ENCODE measurements around the gene RELA. TPM values are rescaled to one million over a fixed set of nuclear protein-coding genes. Genes with fewer than 3 reads are reported as not detected.

RELA gene
- total and polyA plus RNA-seq, 2 experiments from 2014 or later = 18.5 to 22.8 TPM

DNA sequence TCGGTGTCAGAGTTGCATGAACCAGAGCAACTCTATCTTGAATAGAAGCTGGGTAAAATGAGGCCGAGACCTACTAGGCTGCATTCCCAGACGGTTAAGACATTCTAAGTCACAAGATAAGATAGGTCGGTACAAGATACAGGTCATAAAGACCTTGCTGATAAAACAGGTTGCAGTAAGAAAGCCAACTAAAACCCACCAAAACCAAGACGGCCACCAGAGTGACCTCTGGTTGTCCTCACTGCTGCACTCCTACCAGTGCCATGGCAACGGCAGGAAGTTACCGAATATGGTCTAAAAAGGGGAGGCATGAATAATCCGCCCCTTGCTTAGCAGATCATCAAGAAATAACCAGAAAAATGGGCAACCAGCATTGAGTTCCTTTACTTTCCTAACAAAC lies 46.9 kb upstream of the RELA start (continued):
- TF ChIP-seq ZNF462 (CRISPR knock-in tag; IDR thresholded peaks at IDR 0.05) = no peak
- no peak for TF ChIP-seq ETS1 (IDR thresholded peaks at IDR 0.05)
- TF ChIP-seq CREB1 (CRISPR knock-in tag; IDR thresholded peaks at IDR 0.05; ENCODE audit: low read depth) = no peak
- TF ChIP-seq JUNB (IDR thresholded peaks at IDR 0.05; ENCODE audit: unreplicated experiment) = no peak
- TF ChIP-seq EZH2 (IDR thresholded peaks at IDR 0.05; ENCODE audit: low read depth, unreplicated experiment) = no peak
- no peak for TF ChIP-seq NANOG (IDR thresholded peaks at IDR 0.05; ENCODE audit: borderline replicate concordance)
- TF ChIP-seq, protein P1, sequence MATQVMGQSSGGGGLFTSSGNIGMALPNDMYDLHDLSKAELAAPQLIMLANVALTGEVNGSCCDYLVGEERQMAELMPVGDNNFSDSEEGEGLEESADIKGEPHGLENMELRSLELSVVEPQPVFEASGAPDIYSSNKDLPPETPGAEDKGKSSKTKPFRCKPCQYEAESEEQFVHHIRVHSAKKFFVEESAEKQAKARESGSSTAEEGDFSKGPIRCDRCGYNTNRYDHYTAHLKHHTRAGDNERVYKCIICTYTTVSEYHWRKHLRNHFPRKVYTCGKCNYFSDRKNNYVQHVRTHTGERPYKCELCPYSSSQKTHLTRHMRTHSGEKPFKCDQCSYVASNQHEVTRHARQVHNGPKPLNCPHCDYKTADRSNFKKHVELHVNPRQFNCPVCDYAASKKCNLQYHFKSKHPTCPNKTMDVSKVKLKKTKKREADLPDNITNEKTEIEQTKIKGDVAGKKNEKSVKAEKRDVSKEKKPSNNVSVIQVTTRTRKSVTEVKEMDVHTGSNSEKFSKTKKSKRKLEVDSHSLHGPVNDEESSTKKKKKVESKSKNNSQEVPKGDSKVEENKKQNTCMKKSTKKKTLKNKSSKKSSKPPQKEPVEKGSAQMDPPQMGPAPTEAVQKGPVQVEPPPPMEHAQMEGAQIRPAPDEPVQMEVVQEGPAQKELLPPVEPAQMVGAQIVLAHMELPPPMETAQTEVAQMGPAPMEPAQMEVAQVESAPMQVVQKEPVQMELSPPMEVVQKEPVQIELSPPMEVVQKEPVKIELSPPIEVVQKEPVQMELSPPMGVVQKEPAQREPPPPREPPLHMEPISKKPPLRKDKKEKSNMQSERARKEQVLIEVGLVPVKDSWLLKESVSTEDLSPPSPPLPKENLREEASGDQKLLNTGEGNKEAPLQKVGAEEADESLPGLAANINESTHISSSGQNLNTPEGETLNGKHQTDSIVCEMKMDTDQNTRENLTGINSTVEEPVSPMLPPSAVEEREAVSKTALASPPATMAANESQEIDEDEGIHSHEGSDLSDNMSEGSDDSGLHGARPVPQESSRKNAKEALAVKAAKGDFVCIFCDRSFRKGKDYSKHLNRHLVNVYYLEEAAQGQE (IDR thresholded peaks at IDR 0.05; ENCODE audit: unreplicated experiment) = no peak
- no peak for TF ChIP-seq STAT1 (IDR thresholded peaks at IDR 0.05; ENCODE audit: unreplicated experiment)
- no peak for TF ChIP-seq EZH2phosphoT487 (IDR thresholded peaks at IDR 0.05; ENCODE audit: unreplicated experiment)
